Astrocyte (in vitro differentiated cells and primary cell): ENCODE measurements around the gene ATP1B2. TPM values are rescaled to one million over a fixed set of nuclear protein-coding genes. Genes with fewer than 3 reads are reported as not detected.

ENCODE experiments used
- DNase-seq: peaks from one replicate; pipeline ENCODE4 v3.0.0-alpha.2; 2010; ENCODE audit warnings: low read depth
- FAIRE-seq: peaks from 2 replicates; lab custom pipeline; 2011; peaks lifted over from hg19 to GRCh38; lab: Jason Lieb, UNC
- H2AFZ ChIP-seq: 2 replicates; pipeline ENCODE4 v1.6.0; 2012; ENCODE audit warnings: low read depth, low read length, inconsistent platforms
- H3K27ac ChIP-seq: 2 replicates; pipeline ENCODE4 v1.5.1; 2011; ENCODE audit warnings: low read depth, low read length, inconsistent platforms
- H3K27me3 ChIP-seq: 2 replicates; pipeline ENCODE4 v1.6.0; 2011; ENCODE audit warnings: low read length, inconsistent platforms; ENCODE audit not compliant: insufficient read depth
- H3K36me3 ChIP-seq: 2 replicates; pipeline ENCODE4 v1.5.1; 2011; ENCODE audit warnings: low read length, inconsistent platforms; ENCODE audit not compliant: insufficient read depth
- H3K4me1 ChIP-seq: 2 replicates; pipeline ENCODE4 v1.5.1; 2011; ENCODE audit warnings: low read length, inconsistent platforms; ENCODE audit not compliant: insufficient read depth
- H3K4me2 ChIP-seq: 2 replicates; pipeline ENCODE4 v1.6.0; 2012; ENCODE audit warnings: low read length, inconsistent platforms
- H3K4me3 ChIP-seq: 2 replicates; pipeline ENCODE4 v1.5.1; 2011; ENCODE audit warnings: low read depth, mild to moderate bottlenecking, low read length, inconsistent platforms; ENCODE audit not compliant: insufficient read depth
- H3K79me2 ChIP-seq: 2 replicates; pipeline ENCODE4 v1.6.0; 2012; ENCODE audit warnings: mild to moderate bottlenecking, low read length, inconsistent platforms; ENCODE audit not compliant: insufficient read depth
- H3K9ac ChIP-seq: 2 replicates; pipeline ENCODE4 v1.6.0; 2012; ENCODE audit warnings: mild to moderate bottlenecking, low read length, inconsistent platforms
- H3K9me3 ChIP-seq: 2 replicates; pipeline ENCODE4 v1.5.1; 2012; ENCODE audit warnings: low read depth, mild to moderate bottlenecking, low read length, inconsistent platforms; ENCODE audit not compliant: insufficient read depth
- H4K20me1 ChIP-seq: 2 replicates; pipeline ENCODE4 v1.6.0; 2012; ENCODE audit warnings: low read length, inconsistent platforms; ENCODE audit not compliant: insufficient read depth
- H3K27ac Mint-ChIP-seq: one replicate; pipeline ENCODE4 v1.8.0; 2021; ENCODE audit warnings: mild to moderate bottlenecking, mixed read lengths; ENCODE audit not compliant: unreplicated experiment
- H3K27me3 Mint-ChIP-seq: one replicate; pipeline ENCODE4 v1.8.0; 2021; ENCODE audit warnings: low read depth, mixed read lengths; ENCODE audit not compliant: unreplicated experiment
- H3K36me3 Mint-ChIP-seq: one replicate; pipeline ENCODE4 v1.8.0; 2021; ENCODE audit warnings: low read depth, mixed read lengths; ENCODE audit not compliant: unreplicated experiment
- H3K4me1 Mint-ChIP-seq: one replicate; pipeline ENCODE4 v1.8.0; 2021; ENCODE audit warnings: low read depth, mixed read lengths; ENCODE audit not compliant: unreplicated experiment
- H3K4me3 Mint-ChIP-seq: one replicate; pipeline ENCODE4 v1.8.0; 2021; ENCODE audit warnings: mild to moderate bottlenecking, moderate library complexity, mixed read lengths; ENCODE audit not compliant: unreplicated experiment
- H3K9me3 Mint-ChIP-seq: one replicate; pipeline ENCODE4 v1.8.0; 2021; ENCODE audit warnings: mild to moderate bottlenecking, mixed read lengths; ENCODE audit not compliant: unreplicated experiment
- CTCF ChIP-seq: IDR thresholded peaks from 2 replicates; pipeline ENCODE4 v1.5.1; 2011; ENCODE audit warnings: low read depth, mild to moderate bottlenecking, inconsistent platforms, low read length, moderate library complexity; ENCODE audit not compliant: insufficient read depth
- EZH2 ChIP-seq: IDR thresholded peaks from 2 replicates; pipeline ENCODE4 v1.6.1; 2012; ENCODE audit warnings: mild to moderate bottlenecking, low read length, inconsistent platforms; ENCODE audit not compliant: insufficient read depth
- total RNA-seq: library from RNA; stranded (reverse); gene quantifications from 2 replicates; pipeline ENCODE4 v1.2.1, GENCODE V29; 2021

Gene ATP1B2
- total RNA-seq, 1 donor from 2014 or later, result 0.89 TPM

GRCh38 chr17:7611635-7612293 lies 39.0 kb upstream of the ATP1B2 start:
- Histone ChIP-seq H3K36me3 (peaks cover 10% of the 10 kb centered on the region), H3K79me2 (peaks cover 72% of the 10 kb centered on the region), H3K27me3 (no peaks in the 10 kb centered on the region), H4K20me1 (peaks cover 61% of the 10 kb centered on the region), H2AFZ (no peak overlapping the region), H3K4me3 (peak overlapping the region; percentile 29), H3K4me2 (peak overlapping the region; percentile 87), H3K4me1 (peaks cover 22% of the 10 kb centered on the region), H3K27ac (no peak overlapping the region), H3K9me3 (no peaks in the 10 kb centered on the region), H3K9ac (peak overlapping the region; percentile 5)
- FAIRE-seq, result peak; percentile 9
- Mint-ChIP-seq H3K36me3 (peaks cover 3% of the 10 kb centered on the region), H3K4me1 (peaks cover 32% of the 10 kb centered on the region), H3K4me3 (peak overlapping the region; percentile 95), H3K9me3 (no peaks in the 10 kb centered on the region), H3K27ac (peak overlapping the region; percentile 50), H3K27me3 (no peaks in the 10 kb centered on the region)
- TF ChIP-seq EZH2 (no peak), CTCF (no peak)
- no peak for DNase-seq

GRCh38 chr17:7612294-7612640 lies 38.5 kb upstream of the ATP1B2 start:
- peak overlapping the region; percentile 50 for H3K27ac Mint-ChIP-seq
- Histone ChIP-seq H3K79me2 (peaks cover 69% of the 10 kb centered on the region), H4K20me1 (peaks cover 58% of the 10 kb centered on the region), H2AFZ (no peak overlapping the region), H3K4me1 (peaks cover 22% of the 10 kb centered on the region), H3K27me3 (no peaks in the 10 kb centered on the region), H3K4me3 (peak overlapping the region; percentile 29), H3K4me2 (peak overlapping the region; percentile 87), H3K9me3 (no peaks in the 10 kb centered on the region), H3K9ac (peak overlapping the region; percentile 5), H3K36me3 (peaks cover 10% of the 10 kb centered on the region), H3K27ac (no peak overlapping the region)
- no peak for TF ChIP-seq CTCF
- TF ChIP-seq EZH2, result no peak
- H3K9me3 Mint-ChIP-seq, result no peaks in the 10 kb centered on the region
- no peaks in the 10 kb centered on the region for H3K27me3 Mint-ChIP-seq
- H3K4me1 Mint-ChIP-seq, result peaks cover 32% of the 10 kb centered on the region
- H3K36me3 Mint-ChIP-seq, result peaks cover 3% of the 10 kb centered on the region
- DNase-seq (no peak), FAIRE-seq (no peak)
- H3K4me3 Mint-ChIP-seq, result peak overlapping the region; percentile 95

- Histone ChIP-seq H3K27ac (peak overlapping the region; percentile 82), H3K79me2 (peaks cover 53% of the 10 kb centered on the region), H3K4me1 (peaks cover 22% of the 10 kb centered on the region), H3K4me2 (peak overlapping the region; percentile 87), H3K27me3 (no peaks in the 10 kb centered on the region), H2AFZ (peak overlapping the region; percentile 48), H3K9me3 (no peaks in the 10 kb centered on the region), H3K36me3 (peaks cover 6% of the 10 kb centered on the region), H4K20me1 (peaks cover 49% of the 10 kb centered on the region), H3K9ac (peak overlapping the region; percentile 93), H3K4me3 (peak overlapping the region; percentile 89)
- Mint-ChIP-seq H3K9me3 (no peaks in the 10 kb centered on the region), H3K27me3 (no peaks in the 10 kb centered on the region), H3K36me3 (peaks cover 3% of the 10 kb centered on the region), H3K4me1 (peaks cover 32% of the 10 kb centered on the region), H3K27ac (peak overlapping the region; percentile 92), H3K4me3 (peak overlapping the region; percentile 95)
- TF ChIP-seq CTCF (no peak), EZH2 (no peak)
- DNase-seq, result peak; percentile 39
- peak; percentile 29 for FAIRE-seq
Observed at GRCh38 chr17:7613769-7614424, 36.8 kb upstream of the ATP1B2 start.
